Panc1 (cell line): ENCODE measurements around the gene BAIAP3. TPM values are rescaled to one million over a fixed set of nuclear protein-coding genes. Genes with fewer than 3 reads are reported as not detected.

Experiments
- ATAC-seq: fragments of 200-7000 bp; cut with Tn5 transposase; 2 replicates; pipeline ENCODE4 v1.9.1; 2020; ENCODE audit warnings: mild to moderate bottlenecking, moderate library complexity
- BruUV-seq: library from RNA; stranded (reverse); fragments of 400-500 nt; replicated peaks from 2 replicates; lab custom pipeline; 2021; lab: Mats Ljungman, UMichigan
- CTCF ChIA-PET: fragments of 300-600 bp; sonication (Branson Sonifier 250); formaldehyde crosslinking; loops from one replicate; lab custom pipeline; 2022; ENCODE audit warnings: antibody characterized with exemption; lab: Charles Lee
- POLR2A ChIA-PET: fragments of 300-600 bp; sonication (Branson Sonifier 250); formaldehyde crosslinking; loops from one replicate; lab custom pipeline; 2022; ENCODE audit warnings: antibody characterized with exemption; lab: Charles Lee
- DNase-seq: peaks from one replicate; pipeline ENCODE4 v3.0.0-alpha.2; 2010; ENCODE audit warnings: low read depth, low spot score
- H3K27ac ChIP-seq: 2 replicates; pipeline ENCODE4 v1.5.1; 2011; ENCODE audit warnings: mild to moderate bottlenecking, low read length, inconsistent platforms
- H3K27me3 ChIP-seq: fragments of 200-500 bp; sonication (Bioruptor generic); 2 replicates; pipeline ENCODE4 v1.6.0; 2014; ENCODE audit warnings: low read length, inconsistent platforms; ENCODE audit not compliant: control insufficient read depth, insufficient read depth
- H3K36me3 ChIP-seq: fragments of 200-500 bp; sonication (Bioruptor generic); 2 replicates; pipeline ENCODE4 v1.5.1; 2014; ENCODE audit warnings: inconsistent platforms, mild to moderate bottlenecking, low read length, moderate library complexity; ENCODE audit not compliant: control insufficient read depth, insufficient read depth
- H3K4me1 ChIP-seq: 2 replicates; pipeline ENCODE4 v1.5.1; 2011; ENCODE audit warnings: inconsistent platforms, mild to moderate bottlenecking, low read length, moderate library complexity; ENCODE audit not compliant: control insufficient read depth, insufficient read depth
- H3K4me3 ChIP-seq, 2 experiments: 2 replicates each; pipeline ENCODE4 v1.5.1; 2011 to 2012; ENCODE audit warnings: low read depth in 2 of 2, low read length in 2 of 2, mild to moderate bottlenecking in 2 of 2, inconsistent platforms in 1 of 2, moderate library complexity in 1 of 2
- H3K9me3 ChIP-seq: fragments of 200-500 bp; sonication (Bioruptor generic); 2 replicates; pipeline ENCODE4 v1.5.1; 2014; ENCODE audit warnings: low read depth, mild to moderate bottlenecking, inconsistent platforms, low read length, moderate library complexity; ENCODE audit not compliant: control insufficient read depth, insufficient read depth
- POLR2AphosphoS5 ChIP-seq: IDR thresholded peaks from 2 replicates; pipeline ENCODE4 v1.6.1; 2012; ENCODE audit warnings: mild to moderate bottlenecking, low read depth, low read length, moderate library complexity
- SIN3A ChIP-seq: IDR thresholded peaks from 2 replicates; pipeline ENCODE4 v1.6.1; 2012; ENCODE audit warnings: low read depth, mild to moderate bottlenecking, low read length, moderate library complexity, borderline replicate concordance; ENCODE audit not compliant: insufficient read depth
- in situ Hi-C: cut with HindIII; loops from 2 replicates; pipeline ENCODE4 v1.10.0; 2016; ENCODE audit warnings: low sequenced_read_pairs, low pct_unique_long_range_greater_than_20kb
- intact Hi-C: fragments of 100-400 bp; cut with micrococcal nuclease; formaldehyde crosslinking; loops from one replicate; pipeline ENCODE4 v1.10.0; 2022; ENCODE audit not compliant: unreplicated experiment
- total RNA-seq: library from RNA; stranded (reverse); gene quantifications from one replicate; pipeline ENCODE4 v1.2.1, GENCODE V29; 2021; ENCODE audit not compliant: unreplicated experiment
- TF ChIP-seq, protein P1 (sequence below), 2 experiments: IDR thresholded peaks; 2 replicates each; pipeline ENCODE4 v1.6.1; 2011 to 2012; ENCODE audit warnings: low read depth in 2 of 2, control low read depth in 1 of 2, low read length in 1 of 2, mild to moderate bottlenecking in 1 of 2, moderate library complexity in 1 of 2; ENCODE audit not compliant: insufficient read depth in 1 of 2

The BAIAP3 gene
- total RNA-seq, 1 experiment from 2014 or later: 9.4 TPM

DNA sequence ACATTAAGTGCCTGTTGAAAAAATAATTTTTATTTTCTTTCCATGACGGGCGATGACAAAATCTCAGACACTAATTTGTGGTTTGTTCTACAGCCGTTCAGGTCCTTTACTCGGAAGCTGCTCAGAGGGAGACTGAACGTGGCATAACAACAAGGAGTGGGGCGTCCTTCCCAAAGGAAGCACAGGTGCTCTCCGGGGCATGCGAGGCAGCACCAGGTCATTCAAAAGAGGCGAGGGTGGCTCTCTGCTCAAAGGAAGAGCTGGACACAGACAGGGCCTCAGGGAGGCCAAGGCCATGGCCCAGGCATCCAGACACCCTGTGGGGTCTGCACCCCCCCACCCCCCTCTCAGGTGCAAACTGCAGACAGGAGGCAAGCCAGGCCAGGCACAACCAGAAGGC lies 64.9 kb downstream of the BAIAP3 start:
- Histone ChIP-seq H3K4me1 (no peaks in the 10 kb centered on the region), H3K9me3 (no peaks in the 10 kb centered on the region), H3K36me3 (no peaks in the 10 kb centered on the region), H3K27me3 (no peaks in the 10 kb centered on the region), H3K4me3 (no peak overlapping the region), H3K27ac (no peak overlapping the region)
- TF ChIP-seq, protein P1, sequence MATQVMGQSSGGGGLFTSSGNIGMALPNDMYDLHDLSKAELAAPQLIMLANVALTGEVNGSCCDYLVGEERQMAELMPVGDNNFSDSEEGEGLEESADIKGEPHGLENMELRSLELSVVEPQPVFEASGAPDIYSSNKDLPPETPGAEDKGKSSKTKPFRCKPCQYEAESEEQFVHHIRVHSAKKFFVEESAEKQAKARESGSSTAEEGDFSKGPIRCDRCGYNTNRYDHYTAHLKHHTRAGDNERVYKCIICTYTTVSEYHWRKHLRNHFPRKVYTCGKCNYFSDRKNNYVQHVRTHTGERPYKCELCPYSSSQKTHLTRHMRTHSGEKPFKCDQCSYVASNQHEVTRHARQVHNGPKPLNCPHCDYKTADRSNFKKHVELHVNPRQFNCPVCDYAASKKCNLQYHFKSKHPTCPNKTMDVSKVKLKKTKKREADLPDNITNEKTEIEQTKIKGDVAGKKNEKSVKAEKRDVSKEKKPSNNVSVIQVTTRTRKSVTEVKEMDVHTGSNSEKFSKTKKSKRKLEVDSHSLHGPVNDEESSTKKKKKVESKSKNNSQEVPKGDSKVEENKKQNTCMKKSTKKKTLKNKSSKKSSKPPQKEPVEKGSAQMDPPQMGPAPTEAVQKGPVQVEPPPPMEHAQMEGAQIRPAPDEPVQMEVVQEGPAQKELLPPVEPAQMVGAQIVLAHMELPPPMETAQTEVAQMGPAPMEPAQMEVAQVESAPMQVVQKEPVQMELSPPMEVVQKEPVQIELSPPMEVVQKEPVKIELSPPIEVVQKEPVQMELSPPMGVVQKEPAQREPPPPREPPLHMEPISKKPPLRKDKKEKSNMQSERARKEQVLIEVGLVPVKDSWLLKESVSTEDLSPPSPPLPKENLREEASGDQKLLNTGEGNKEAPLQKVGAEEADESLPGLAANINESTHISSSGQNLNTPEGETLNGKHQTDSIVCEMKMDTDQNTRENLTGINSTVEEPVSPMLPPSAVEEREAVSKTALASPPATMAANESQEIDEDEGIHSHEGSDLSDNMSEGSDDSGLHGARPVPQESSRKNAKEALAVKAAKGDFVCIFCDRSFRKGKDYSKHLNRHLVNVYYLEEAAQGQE (IDR thresholded peaks at IDR 0.05; ENCODE audit: insufficient read depth in 1 of 2, low read depth in 2 of 2, low read length in 1 of 2): no peak
- TF ChIP-seq SIN3A: no peak
- TF ChIP-seq POLR2AphosphoS5: no peak
- BruUV-seq: no TSS peak
- no peak for DNase-seq
- in situ Hi-C loops (no loop called here), intact Hi-C loops (no loop called here)
- no peak for ATAC-seq
- POLR2A ChIA-PET: no interaction called here
- CTCF ChIA-PET: no interaction called here

Other genes with a start within 250 kb of the BAIAP3 start
- gene C1QTNF8, start 237.4 kb upstream of the BAIAP3 start, total RNA-seq: 0.39 TPM
- 31.1 TPM for gene CACNA1H, start 180.5 kb upstream of the BAIAP3 start, total RNA-seq
- gene TPSG1, start 108.4 kb upstream of the BAIAP3 start, total RNA-seq: 4.6 TPM
- gene TPSB2, start 103.5 kb upstream of the BAIAP3 start, total RNA-seq: 0.57 TPM
- not detected for gene TPSAB1, start 92.9 kb upstream of the BAIAP3 start, total RNA-seq
- gene TPSD1, start 77.6 kb upstream of the BAIAP3 start, total RNA-seq: 0.26 TPM
- gene UBE2I, start 24.0 kb upstream of the BAIAP3 start, total RNA-seq: 198 TPM
- 89.7 TPM for gene TSR3, start 18.2 kb downstream of the BAIAP3 start, total RNA-seq
- 62.5 TPM for gene GNPTG, start 18.3 kb downstream of the BAIAP3 start, total RNA-seq
- gene UNKL, start 81.1 kb downstream of the BAIAP3 start, total RNA-seq: 26.6 TPM
- gene UQCC4, start 87.1 kb downstream of the BAIAP3 start, total RNA-seq: 18.1 TPM
- gene PERCC1, start 97.4 kb downstream of the BAIAP3 start, total RNA-seq: not detected
- gene CCDC154, start 110.9 kb downstream of the BAIAP3 start, total RNA-seq: 2.0 TPM
- 179 TPM for gene CLCN7, start 141.4 kb downstream of the BAIAP3 start, total RNA-seq
- gene PTX4, start 155.3 kb downstream of the BAIAP3 start, total RNA-seq: not detected
- gene TELO2, start 159.7 kb downstream of the BAIAP3 start, total RNA-seq: 65.4 TPM
- 0.13 TPM for gene TMEM204, start 200.0 kb downstream of the BAIAP3 start, total RNA-seq